ENCODE data around the gene KLF5.

Gene KLF5

GRCh38 chr13:73060251-73061160 is 1.7 kb downstream of the KLF5 start:
- peak; percentile 65 for DNase-seq

- DNase-seq, result no peak
Observed at GRCh38 chr13:73061473-73061872, 2.7 kb downstream of the KLF5 start.

DNA sequence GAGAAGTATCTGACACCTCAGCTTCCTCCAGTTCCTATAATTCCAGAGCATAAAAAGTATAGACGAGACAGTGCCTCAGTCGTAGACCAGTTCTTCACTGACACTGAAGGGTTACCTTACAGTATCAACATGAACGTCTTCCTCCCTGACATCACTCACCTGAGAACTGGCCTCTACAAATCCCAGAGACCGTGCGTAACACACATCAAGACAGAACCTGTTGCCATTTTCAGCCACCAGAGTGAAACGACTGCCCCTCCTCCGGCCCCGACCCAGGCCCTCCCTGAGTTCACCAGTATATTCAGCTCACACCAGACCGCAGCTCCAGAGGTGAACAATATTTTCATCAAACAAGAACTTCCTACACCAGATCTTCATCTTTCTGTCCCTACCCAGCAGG is 3.1 kb downstream of the KLF5 start:
- DNase-seq, result no peak

DNA sequence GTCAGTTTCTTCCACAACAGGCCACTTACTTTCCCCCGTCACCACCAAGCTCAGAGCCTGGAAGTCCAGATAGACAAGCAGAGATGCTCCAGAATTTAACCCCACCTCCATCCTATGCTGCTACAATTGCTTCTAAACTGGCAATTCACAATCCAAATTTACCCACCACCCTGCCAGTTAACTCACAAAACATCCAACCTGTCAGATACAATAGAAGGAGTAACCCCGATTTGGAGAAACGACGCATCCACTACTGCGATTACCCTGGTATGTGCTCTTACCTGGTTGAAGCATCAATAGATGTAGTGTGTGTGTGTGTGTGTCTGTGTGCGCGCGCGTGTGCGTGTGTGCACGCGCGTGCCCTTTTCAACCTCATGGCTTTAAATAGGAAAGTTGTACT is 3.7 kb downstream of the KLF5 start:
- no peak for DNase-seq

GRCh38 chr13:73063166-73063565 is 4.4 kb downstream of the KLF5 start:
- DNase-seq, result no peak

DNA sequence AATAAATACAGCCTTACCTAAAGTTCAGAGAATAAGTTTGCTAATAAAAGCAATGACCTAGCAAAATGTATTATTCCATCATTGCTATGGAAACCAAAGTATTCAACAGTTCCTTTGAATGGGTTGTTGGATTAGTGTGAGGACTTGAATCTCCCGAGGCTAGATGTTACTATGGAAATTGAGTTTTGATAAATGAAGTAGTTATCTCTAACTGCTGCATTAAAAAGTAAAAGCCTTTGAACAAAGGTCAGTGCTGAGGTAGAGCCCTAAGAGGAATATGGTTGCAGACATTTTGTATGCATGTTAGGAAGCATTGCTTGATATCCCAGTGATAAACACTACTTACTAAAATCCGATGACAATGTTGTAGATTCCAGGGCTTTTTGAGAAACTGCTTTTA is 6.2 kb downstream of the KLF5 start:
- no peak for DNase-seq

GRCh38 chr13:73065665-73066340 is 7.0 kb downstream of the KLF5 start:
- no peak for DNase-seq

- DNase-seq, result peak; percentile 34
Observed at GRCh38 chr13:73069206-73069805, 10.5 kb downstream of the KLF5 start.

DNA sequence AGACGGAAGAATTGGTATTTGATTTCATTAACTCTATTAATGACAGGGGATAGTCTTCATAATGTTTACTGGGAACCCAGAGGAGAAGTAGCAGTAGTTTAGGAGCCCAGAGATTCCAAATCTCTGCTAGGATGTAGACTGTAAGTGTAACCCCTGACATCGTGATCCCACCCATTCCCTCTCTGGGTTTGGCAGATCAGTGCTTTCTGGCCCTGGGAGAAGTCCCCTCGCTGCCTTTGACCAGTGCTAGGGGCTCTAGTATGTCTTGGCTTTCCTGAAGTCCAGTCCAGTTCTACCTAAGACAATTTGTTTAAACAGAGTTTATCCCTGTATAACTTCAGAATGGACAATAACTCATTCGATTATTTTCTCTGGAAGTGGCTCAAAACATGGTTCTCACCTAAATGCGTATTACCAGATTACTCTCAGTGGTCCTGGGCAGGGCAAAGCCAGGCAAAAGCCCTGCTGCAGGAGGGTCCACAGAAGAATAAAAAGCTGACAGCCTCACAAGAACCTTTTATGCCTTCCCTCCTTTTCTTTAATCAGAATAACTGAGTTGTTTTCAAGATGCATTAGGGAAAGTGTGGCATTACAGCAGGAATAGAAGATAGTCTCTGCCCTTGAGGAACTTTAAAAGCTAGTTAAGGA is 11.8 kb downstream of the KLF5 start:
- no peak for DNase-seq

DNA sequence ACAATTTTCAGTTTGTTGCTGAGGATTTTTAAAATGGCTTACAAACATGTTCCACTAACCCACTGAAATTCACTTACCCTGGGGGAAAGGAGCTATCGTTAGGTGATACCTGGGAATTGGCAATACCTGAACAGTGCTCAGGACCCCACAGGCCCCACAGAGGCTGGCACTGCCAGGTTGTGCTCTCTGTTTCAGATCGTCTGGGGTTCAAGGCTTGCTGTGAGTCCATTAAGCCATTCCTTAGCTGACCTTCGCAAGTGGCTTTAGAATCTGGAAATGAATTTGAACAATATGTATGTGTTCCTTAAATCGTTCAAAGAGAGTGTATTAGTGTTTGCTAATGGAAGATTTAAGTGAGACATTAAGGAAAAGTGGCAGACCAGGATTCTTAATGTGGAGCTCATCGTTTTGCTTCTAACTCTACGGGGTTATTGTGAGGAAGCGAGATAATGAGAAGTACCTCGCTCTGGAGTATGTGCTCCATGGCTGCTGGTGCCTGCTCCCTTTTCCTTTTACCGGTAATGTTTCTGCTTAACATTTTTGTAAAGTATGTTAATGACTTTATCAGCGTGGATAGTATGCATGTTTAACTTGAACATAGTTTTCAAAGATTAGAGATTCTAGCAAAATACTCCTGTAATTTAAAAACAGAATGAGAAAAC is 13.6 kb downstream of the KLF5 start:
- no peak for DNase-seq

- DNase-seq, result no peak
Observed at GRCh38 chr13:73073050-73073449, 14.2 kb downstream of the KLF5 start.

DNA sequence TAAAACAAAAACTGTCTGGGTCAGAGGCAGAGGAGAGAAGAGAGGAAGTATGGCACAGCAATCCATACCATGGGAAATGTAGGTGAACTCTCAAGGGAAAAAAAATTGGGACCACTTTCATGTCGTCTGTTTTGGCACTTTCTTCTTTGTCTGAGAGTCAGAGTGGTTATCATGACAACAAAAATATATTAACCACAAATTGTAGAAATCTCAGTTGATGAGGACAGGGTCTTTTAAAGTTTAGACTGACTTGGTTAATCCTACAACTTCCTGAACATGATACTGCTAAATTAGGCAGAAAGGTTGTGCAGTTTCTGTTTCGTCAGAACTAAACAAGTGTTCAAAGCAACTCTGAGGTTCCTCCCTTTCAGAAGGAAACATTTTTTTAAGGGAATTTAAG is 15.2 kb downstream of the KLF5 start:
- no peak for DNase-seq

- no peak for DNase-seq
Observed at GRCh38 chr13:73074926-73075325, 16.1 kb downstream of the KLF5 start.

GRCh38 chr13:73075546-73075945 is 16.7 kb downstream of the KLF5 start:
- no peak for DNase-seq

DNA sequence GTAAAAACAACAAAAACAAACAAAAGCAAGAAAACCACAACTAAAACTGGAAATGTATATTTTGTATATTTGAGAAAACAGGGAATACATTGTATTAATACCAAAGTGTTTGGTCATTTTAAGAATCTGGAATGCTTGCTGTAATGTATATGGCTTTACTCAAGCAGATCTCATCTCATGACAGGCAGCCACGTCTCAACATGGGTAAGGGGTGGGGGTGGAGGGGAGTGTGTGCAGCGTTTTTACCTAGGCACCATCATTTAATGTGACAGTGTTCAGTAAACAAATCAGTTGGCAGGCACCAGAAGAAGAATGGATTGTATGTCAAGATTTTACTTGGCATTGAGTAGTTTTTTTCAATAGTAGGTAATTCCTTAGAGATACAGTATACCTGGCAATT is 17.1 kb downstream of the KLF5 start:
- no peak for DNase-seq

DNA sequence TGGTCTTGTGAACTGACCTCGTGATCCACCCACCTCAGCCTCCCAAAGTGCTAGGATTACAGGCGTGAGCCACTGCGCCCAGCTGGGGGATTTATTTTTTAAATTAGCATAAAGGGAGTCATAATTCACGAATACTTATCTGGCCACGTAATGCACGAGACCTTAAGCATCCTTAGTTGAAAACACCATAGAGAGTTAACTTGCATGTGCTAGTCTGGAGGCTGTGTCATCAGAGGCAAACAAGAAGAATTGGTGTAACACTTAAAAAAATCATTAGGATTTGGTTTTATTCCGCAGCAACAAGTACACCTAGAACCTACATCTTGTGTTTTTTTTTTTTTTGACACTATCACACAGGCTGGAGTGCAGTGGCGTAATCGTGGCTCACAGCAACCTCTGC is 19.1 kb downstream of the KLF5 start:
- DNase-seq, result no peak

DNA sequence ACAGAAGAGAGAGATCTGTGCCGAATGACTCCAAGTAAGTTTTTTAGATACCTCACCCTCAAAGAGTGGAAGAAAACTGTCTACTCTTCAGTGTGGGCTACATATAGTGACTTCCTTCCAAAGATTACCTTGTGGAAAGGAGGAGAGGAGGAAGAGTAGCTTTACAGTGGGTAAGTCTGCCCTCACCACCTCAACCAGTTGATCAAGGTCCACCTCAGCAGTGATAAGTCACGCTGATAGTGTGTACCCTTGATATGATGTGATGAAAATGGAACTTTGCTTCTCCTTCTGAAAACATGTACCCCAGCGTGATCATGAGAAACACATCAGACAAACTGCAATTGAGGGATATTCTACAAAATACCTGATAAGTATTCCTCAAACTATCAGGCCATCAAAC is 20.6 kb downstream of the KLF5 start:
- DNase-seq, result no peak

- DNase-seq, result no peak
Observed at GRCh38 chr13:73081256-73081915, 22.6 kb downstream of the KLF5 start.

- DNase-seq, result no peak
Observed at GRCh38 chr13:73082471-73082870, 23.7 kb downstream of the KLF5 start.

DNA sequence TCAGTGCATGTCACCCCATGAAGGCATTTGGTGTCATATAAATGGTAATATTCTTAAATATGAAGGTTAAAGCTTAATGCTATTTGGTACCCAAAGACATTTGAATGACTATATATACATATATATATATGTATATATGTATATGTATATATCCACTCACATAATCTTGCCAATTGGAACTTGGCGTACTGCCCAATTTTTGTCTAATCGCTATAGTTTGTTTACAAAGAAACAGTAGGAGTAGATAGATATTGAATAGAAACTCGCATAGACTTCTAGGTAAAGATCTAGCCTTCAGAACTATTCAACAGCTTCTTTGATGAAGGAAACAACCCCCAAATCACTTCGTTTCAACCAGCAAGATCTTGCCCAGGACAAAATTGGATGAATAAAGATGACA is 24.1 kb downstream of the KLF5 start:
- DNase-seq, result no peak

- no peak for DNase-seq
Observed at GRCh38 chr13:73088332-73088935, 29.6 kb downstream of the KLF5 start.

GRCh38 chr13:73089213-73089612 is 30.4 kb downstream of the KLF5 start:
- DNase-seq, result no peak
